Uterus (tissue), 2 donors: ENCODE measurements around the gene BRD8.

ENCODE experiments used
- CTCF ChIP-seq, 4 experiments: fragments of 200-600 bp in 2 of 4; fragments of 450-650 bp in 2 of 4; sonication (generic) in 2 of 4; IDR thresholded peaks; one replicate each; pipeline ENCODE4 v1.5.1; 2016 to 2019; ENCODE audit warnings: antibody characterized with exemption in 4 of 4, mild to moderate bottlenecking in 2 of 4, moderate library complexity in 1 of 4
- POLR2A ChIP-seq, 2 donors: fragments of 450-650 bp; IDR thresholded peaks; one replicate each; pipeline ENCODE4 v1.6.1; 2016; ENCODE audit warnings: antibody characterized with exemption in 2 of 2, mild to moderate bottlenecking in 1 of 2, moderate library complexity in 1 of 2

GRCh38 chr5:138179277-138179857 lies 937 bp upstream of the BRD8 start:
- TF ChIP-seq CTCF (IDR thresholded peaks at IDR 0.05) (no peak), POLR2A (IDR thresholded peaks at IDR 0.05) (no peak)
